ENCODE data around the gene NOC2L.

DNA sequence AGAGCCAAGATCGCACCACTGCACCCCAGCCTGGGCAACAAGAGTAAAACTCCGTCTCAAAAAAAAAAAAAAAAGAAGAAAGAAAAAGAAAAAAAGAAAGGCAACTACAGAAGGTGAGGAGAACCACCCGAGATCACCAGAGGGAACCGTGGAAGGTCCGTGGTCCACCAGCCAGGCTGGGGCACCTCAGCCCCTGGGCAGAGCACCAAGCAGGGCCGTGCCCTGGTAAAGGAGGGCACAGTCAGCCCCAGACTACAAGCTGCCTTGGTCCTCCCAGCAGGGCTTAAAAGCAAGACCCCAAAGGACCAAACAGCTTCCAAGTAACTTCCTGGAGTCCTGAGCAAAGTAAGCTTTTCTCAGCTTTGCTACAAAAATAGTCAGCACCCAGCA, 44.2 kb downstream of the NOC2L start:
- TF ChIP-seq, protein P1, sequence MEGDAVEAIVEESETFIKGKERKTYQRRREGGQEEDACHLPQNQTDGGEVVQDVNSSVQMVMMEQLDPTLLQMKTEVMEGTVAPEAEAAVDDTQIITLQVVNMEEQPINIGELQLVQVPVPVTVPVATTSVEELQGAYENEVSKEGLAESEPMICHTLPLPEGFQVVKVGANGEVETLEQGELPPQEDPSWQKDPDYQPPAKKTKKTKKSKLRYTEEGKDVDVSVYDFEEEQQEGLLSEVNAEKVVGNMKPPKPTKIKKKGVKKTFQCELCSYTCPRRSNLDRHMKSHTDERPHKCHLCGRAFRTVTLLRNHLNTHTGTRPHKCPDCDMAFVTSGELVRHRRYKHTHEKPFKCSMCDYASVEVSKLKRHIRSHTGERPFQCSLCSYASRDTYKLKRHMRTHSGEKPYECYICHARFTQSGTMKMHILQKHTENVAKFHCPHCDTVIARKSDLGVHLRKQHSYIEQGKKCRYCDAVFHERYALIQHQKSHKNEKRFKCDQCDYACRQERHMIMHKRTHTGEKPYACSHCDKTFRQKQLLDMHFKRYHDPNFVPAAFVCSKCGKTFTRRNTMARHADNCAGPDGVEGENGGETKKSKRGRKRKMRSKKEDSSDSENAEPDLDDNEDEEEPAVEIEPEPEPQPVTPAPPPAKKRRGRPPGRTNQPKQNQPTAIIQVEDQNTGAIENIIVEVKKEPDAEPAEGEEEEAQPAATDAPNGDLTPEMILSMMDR (IDR thresholded peaks at IDR 0.05): no peak
- TF ChIP-seq KDM1A (IDR thresholded peaks at IDR 0.05; ENCODE audit: low read depth) (no peak), POLR2A (IDR thresholded peaks at IDR 0.05; ENCODE audit: low read length) (no peak), HDAC2 (IDR thresholded peaks at IDR 0.05) (no peak), SMC3 (IDR thresholded peaks at IDR 0.05) (no peak), CHD2 (IDR thresholded peaks at IDR 0.05; ENCODE audit: low read length, partially characterized antibody) (no peak), BHLHE40 (IDR thresholded peaks at IDR 0.05; ENCODE audit: low read depth, low read length) (no peak), RNF2 (IDR thresholded peaks at IDR 0.05; ENCODE audit: borderline replicate concordance, low read depth) (no peak), NFE2L2 (conservative IDR thresholded peaks at IDR 0.05; ENCODE audit: low read length) (no peak)
- TF ChIP-seq, protein P2, sequence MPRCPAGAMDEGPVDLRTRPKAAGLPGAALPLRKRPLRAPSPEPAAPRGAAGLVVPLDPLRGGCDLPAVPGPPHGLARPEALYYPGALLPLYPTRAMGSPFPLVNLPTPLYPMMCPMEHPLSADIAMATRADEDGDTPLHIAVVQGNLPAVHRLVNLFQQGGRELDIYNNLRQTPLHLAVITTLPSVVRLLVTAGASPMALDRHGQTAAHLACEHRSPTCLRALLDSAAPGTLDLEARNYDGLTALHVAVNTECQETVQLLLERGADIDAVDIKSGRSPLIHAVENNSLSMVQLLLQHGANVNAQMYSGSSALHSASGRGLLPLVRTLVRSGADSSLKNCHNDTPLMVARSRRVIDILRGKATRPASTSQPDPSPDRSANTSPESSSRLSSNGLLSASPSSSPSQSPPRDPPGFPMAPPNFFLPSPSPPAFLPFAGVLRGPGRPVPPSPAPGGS (IDR thresholded peaks at IDR 0.05): no peak

Measured in A549 (cell line).